PC-3 (cell line): ENCODE measurements around the gene UBAP2. TPM values are rescaled to one million over a fixed set of nuclear protein-coding genes. Genes with fewer than 3 reads are reported as not detected.

Experiments used
- ATAC-seq: fragments of 200-7000 bp; cut with Tn5 transposase; 2 replicates; pipeline ENCODE4 v1.9.1; 2020; ENCODE audit warnings: mild to moderate bottlenecking, moderate library complexity
- BruUV-seq: library from RNA; stranded (reverse); fragments of 400-500 nt; replicated peaks from 2 replicates; lab custom pipeline; 2021; lab: Mats Ljungman, UMichigan
- CTCF ChIA-PET: fragments of 300-600 bp; sonication (Branson Sonifier 250); formaldehyde crosslinking; loops from one replicate; lab custom pipeline; 2022; ENCODE audit warnings: antibody characterized with exemption; lab: Charles Lee
- POLR2A ChIA-PET: fragments of 300-600 bp; sonication (Branson Sonifier 250); formaldehyde crosslinking; loops from one replicate; lab custom pipeline; 2022; ENCODE audit warnings: antibody characterized with exemption; ENCODE audit not compliant: unreplicated experiment; lab: Charles Lee
- DNase-seq: peaks from one replicate; pipeline ENCODE4 v3.0.0-alpha.2; 2015
- H2AFZ ChIP-seq: fragments of 300-600 bp; sonication (generic); 2 replicates; pipeline ENCODE4 v1.6.0; 2016; ENCODE audit warnings: antibody characterized with exemption, low read length
- H3F3A ChIP-seq: fragments of 300-600 bp; sonication (generic); one replicate; pipeline ENCODE4 v1.6.0; 2017; ENCODE audit warnings: antibody characterized with exemption, low read length, control low read depth, mild to moderate bottlenecking; ENCODE audit not compliant: unreplicated experiment
- H3K27ac ChIP-seq: fragments of 300-600 bp; sonication (generic); 2 replicates; pipeline ENCODE4 v1.5.1; 2016; ENCODE audit warnings: mild to moderate bottlenecking, low read length
- H3K27me3 ChIP-seq: fragments of 300-600 bp; sonication (generic); 2 replicates; pipeline ENCODE4 v1.6.1; 2016; ENCODE audit warnings: low read length, mixed read lengths
- H3K36me3 ChIP-seq: fragments of 300-600 bp; sonication (generic); 2 replicates; pipeline ENCODE4 v1.6.1; 2016; ENCODE audit warnings: low read depth, mixed run types, low read length, mixed read lengths
- H3K4me1 ChIP-seq: fragments of 300-600 bp; sonication (generic); 2 replicates; pipeline ENCODE4 v1.5.1; 2016; ENCODE audit warnings: low read length; ENCODE audit not compliant: insufficient read depth
- H3K4me2 ChIP-seq: fragments of 300-600 bp; sonication (generic); 2 replicates; pipeline ENCODE4 v1.6.0; 2016; ENCODE audit warnings: low read length
- H3K4me3 ChIP-seq: fragments of 300-600 bp; sonication (generic); 2 replicates; pipeline ENCODE4 v1.5.1; 2016; ENCODE audit warnings: mild to moderate bottlenecking, low read length, mixed read lengths
- H3K79me2 ChIP-seq: fragments of 300-600 bp; sonication (generic); 2 replicates; pipeline ENCODE4 v1.6.1; 2017; ENCODE audit warnings: low read length, mixed read lengths
- H3K9ac ChIP-seq: fragments of 300-600 bp; sonication (generic); 2 replicates; pipeline ENCODE4 v1.6.0; 2016; ENCODE audit warnings: mild to moderate bottlenecking, low read length
- H3K9me2 ChIP-seq: fragments of 300-600 bp; sonication (generic); replicated peaks from 2 replicates; pipeline ENCODE4 v1.6.1; 2016; ENCODE audit warnings: mixed run types, low read length, mixed read lengths
- H3K9me3 ChIP-seq: fragments of 300-600 bp; sonication (generic); 2 replicates; pipeline ENCODE4 v1.6.1; 2016; ENCODE audit warnings: low read length, mixed read lengths
- H4K20me1 ChIP-seq: fragments of 300-600 bp; sonication (generic); 2 replicates; pipeline ENCODE4 v1.6.1; 2016; ENCODE audit warnings: low read length, mixed read lengths
- EZH2 ChIP-seq: fragments of 300-600 bp; sonication (generic); IDR thresholded peaks from one replicate; pipeline ENCODE4 v1.6.1; 2017; ENCODE audit warnings: antibody characterized with exemption, mild to moderate bottlenecking, low read length; ENCODE audit not compliant: unreplicated experiment
- EZH2phosphoT487 ChIP-seq: fragments of 300-600 bp; sonication (generic); IDR thresholded peaks from 2 replicates; pipeline ENCODE4 v1.6.1; 2018; ENCODE audit warnings: mild to moderate bottlenecking, antibody characterized with exemption, low read length, borderline replicate concordance
- intact Hi-C: fragments of 100-400 bp; cut with micrococcal nuclease; formaldehyde crosslinking; loops from 2 replicates; pipeline ENCODE4 v1.9.0; 2023
- total RNA-seq: library from RNA; depleted of rRNA; stranded (reverse); fragments of >200 nt; gene quantifications from 2 replicates; pipeline ENCODE4 v1.2.3, GENCODE V29; 2014
- TF ChIP-seq, protein P1 (sequence below): fragments of 300-600 bp; sonication (generic); conservative IDR thresholded peaks from 2 replicates; pipeline ENCODE4 v1.5.1; 2017; ENCODE audit warnings: antibody characterized with exemption, low read depth, mild to moderate bottlenecking, low read length

UBAP2 gene
- total RNA-seq, 1 experiment from 2014 or later, result 12.6 TPM

DNA sequence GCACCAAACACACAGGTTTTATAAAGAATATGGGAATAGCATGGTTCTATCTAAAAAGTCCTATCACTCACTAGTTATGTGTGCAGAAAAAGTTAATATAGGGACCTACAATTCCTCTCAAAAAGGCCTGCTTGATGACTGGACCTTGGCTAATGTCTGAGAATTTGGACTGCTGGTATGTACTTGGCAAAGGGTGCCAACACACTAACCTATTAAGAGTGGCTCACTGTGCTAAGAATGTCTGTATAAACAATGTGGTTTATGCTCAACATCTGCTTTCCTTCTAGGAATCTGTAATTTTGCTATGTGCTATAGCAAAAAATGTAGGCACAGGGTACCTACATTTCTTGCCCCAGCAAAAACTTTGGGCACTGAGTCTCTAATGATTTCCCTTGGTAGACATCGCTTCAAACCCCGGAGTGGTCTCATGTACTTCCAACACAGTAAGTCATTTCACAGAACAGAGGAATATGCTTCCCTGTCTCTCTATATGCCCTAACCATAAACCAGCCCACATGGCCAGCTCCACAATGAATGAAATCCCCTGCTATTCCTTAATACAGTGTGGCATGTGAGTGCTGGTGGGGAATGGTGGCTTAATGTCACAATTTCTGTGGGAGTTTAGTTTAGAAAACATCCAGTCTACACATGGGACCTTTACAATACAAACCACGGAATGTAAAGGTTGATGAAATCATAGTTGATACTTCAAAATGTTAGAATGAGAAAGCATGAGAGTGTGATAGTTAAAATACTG is 101.7 kb downstream of the UBAP2 start:
- Histone ChIP-seq H3K27ac (peak overlapping the region; percentile 63), H3K4me3 (no peak overlapping the region), H3F3A (peaks cover 6% of the 10 kb centered on the region), H3K36me3 (peaks cover 29% of the 10 kb centered on the region), H4K20me1 (0 out of 2 replicates have a peak, but pooled peaks cover 5% of the 10 kb centered on the region), H2AFZ (no peak overlapping the region), H3K27me3 (no peaks in the 10 kb centered on the region), H3K9me3 (no peaks in the 10 kb centered on the region), H3K9me2 (no peaks in the 10 kb centered on the region), H3K4me1 (peaks cover 40% of the 10 kb centered on the region), H3K79me2 (peaks cover 3% of the 10 kb centered on the region; the same call in 1 of the 2 replicates), H3K4me2 (peak overlapping the region; percentile 27), H3K9ac (no peak overlapping the region)
- POLR2A ChIA-PET, result no interaction called here
- CTCF ChIA-PET, result no interaction called here
- DNase-seq (peak; percentile 83), ATAC-seq (peak; percentile 97)
- intact Hi-C loops, result no loop called here
- no peak for TF ChIP-seq EZH2
- TF ChIP-seq, protein P1, sequence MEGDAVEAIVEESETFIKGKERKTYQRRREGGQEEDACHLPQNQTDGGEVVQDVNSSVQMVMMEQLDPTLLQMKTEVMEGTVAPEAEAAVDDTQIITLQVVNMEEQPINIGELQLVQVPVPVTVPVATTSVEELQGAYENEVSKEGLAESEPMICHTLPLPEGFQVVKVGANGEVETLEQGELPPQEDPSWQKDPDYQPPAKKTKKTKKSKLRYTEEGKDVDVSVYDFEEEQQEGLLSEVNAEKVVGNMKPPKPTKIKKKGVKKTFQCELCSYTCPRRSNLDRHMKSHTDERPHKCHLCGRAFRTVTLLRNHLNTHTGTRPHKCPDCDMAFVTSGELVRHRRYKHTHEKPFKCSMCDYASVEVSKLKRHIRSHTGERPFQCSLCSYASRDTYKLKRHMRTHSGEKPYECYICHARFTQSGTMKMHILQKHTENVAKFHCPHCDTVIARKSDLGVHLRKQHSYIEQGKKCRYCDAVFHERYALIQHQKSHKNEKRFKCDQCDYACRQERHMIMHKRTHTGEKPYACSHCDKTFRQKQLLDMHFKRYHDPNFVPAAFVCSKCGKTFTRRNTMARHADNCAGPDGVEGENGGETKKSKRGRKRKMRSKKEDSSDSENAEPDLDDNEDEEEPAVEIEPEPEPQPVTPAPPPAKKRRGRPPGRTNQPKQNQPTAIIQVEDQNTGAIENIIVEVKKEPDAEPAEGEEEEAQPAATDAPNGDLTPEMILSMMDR, result no peak
- TF ChIP-seq EZH2phosphoT487, result no peak
- BruUV-seq, result no TSS peak

DNA sequence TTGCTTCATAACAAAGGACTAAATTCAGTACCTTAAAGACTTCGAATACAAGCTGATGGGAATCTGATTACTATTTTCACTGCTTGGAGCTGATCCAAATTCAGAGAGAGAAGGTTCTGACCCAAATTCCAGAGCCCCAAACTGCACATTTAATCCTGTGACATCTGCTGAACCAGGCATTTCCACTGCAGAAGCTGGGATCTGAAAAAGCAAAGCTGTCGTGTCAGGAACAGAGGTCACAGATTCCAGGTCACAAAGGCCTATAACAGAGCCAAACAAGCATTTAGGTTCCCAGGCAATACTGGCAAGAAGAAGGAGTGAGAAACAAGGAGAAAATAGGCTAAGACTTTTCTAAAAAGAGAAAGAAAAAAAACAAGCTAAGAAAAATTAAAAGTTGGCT is 105.3 kb downstream of the UBAP2 start:
- TF ChIP-seq EZH2phosphoT487, result no peak
- TF ChIP-seq, protein P1, result no peak
- TF ChIP-seq EZH2, result no peak
- BruUV-seq, result no TSS peak
- no peak for ATAC-seq
- intact Hi-C loops, result no loop called here
- ChIA-PET CTCF (no interaction called here), POLR2A (no interaction called here)
- no peak overlapping the region for H2AFZ ChIP-seq
- H3K4me1 ChIP-seq, result peaks cover 51% of the 10 kb centered on the region
- H3K27ac ChIP-seq, result peak overlapping the region; percentile 67
- DNase-seq, result no peak
- no peak overlapping the region for H3K4me3 ChIP-seq
- no peaks in the 10 kb centered on the region for H3K27me3 ChIP-seq
- H3K9ac ChIP-seq, result no peak overlapping the region
- H3K4me2 ChIP-seq, result 0 out of 2 replicates have a peak overlapping the region, but pooled peaks have one; percentile 8
- peaks cover 3% of the 10 kb centered on the region; the same call in 1 of the 2 replicates for H3K79me2 ChIP-seq
- peaks cover 38% of the 10 kb centered on the region for H3K36me3 ChIP-seq
- no peaks in the 10 kb centered on the region for H3K9me3 ChIP-seq
- no peaks in the 10 kb centered on the region for H3K9me2 ChIP-seq
- 0 out of 2 replicates have a peak, but pooled peaks cover 5% of the 10 kb centered on the region for H4K20me1 ChIP-seq
- H3F3A ChIP-seq, result peaks cover 6% of the 10 kb centered on the region

DNA sequence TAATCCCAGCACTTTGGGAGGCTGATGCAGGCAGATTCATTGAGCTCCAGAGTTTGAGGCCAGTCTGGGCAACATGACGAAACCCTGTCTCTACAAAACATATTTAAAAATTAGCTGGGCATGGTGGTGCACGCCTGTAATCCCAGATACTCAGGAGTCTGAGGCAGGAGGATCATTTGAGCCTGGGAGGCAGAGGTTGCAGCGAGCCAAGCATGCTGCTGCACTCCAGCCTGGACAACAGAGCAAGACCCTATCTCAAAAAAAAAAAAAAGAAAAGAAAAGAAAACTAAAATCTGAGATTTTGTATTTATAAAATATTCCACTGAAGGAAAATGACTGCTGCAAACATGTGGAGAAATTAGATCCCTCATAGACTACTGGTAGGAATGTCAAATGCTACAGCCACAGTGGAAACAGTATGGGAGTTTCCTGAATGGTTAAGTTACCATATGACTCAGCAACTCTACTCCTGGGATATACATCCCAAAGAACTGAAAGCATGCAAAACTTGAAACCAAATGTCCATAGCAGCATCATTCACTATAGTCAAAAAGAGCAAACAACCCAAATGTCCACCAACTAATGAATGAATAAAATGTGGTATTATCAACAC is 106.1 kb downstream of the UBAP2 start:
- H3K27ac ChIP-seq, result peak overlapping the region; percentile 67
- intact Hi-C loops, result no loop called here
- H3K4me1 ChIP-seq, result peaks cover 43% of the 10 kb centered on the region
- H3F3A ChIP-seq, result peaks cover 3% of the 10 kb centered on the region
- peak; percentile 44 for ATAC-seq
- peak overlapping the region; percentile 8; the same call in 1 of the 2 replicates for H3K4me2 ChIP-seq
- TF ChIP-seq EZH2 (no peak), EZH2phosphoT487 (no peak)
- TF ChIP-seq, protein P1, result peak; percentile 35; the same call in 1 of the 2 replicates
- no peaks in the 10 kb centered on the region for H3K9me2 ChIP-seq
- H3K4me3 ChIP-seq, result no peak overlapping the region
- H3K27me3 ChIP-seq, result no peaks in the 10 kb centered on the region
- H2AFZ ChIP-seq, result no peak overlapping the region
- DNase-seq, result peak; percentile 71
- POLR2A ChIA-PET, result no interaction called here
- CTCF ChIA-PET, result no interaction called here
- no peaks in the 10 kb centered on the region for H3K9me3 ChIP-seq
- 0 out of 2 replicates have a peak, but pooled peaks cover 5% of the 10 kb centered on the region for H4K20me1 ChIP-seq
- H3K79me2 ChIP-seq, result peaks cover 3% of the 10 kb centered on the region; the same call in 1 of the 2 replicates
- BruUV-seq, result no TSS peak
- peaks cover 32% of the 10 kb centered on the region for H3K36me3 ChIP-seq
- no peak overlapping the region for H3K9ac ChIP-seq
